CD14-positive monocyte (primary cell): Measurements from ENCODE around the gene CDC42BPB. TPM values are rescaled to one million over a fixed set of nuclear protein-coding genes. Genes with fewer than 3 reads are reported as not detected.
A peak's percentile ranks its signal among the peaks of the same experiment; 100 is the strongest.

Experiments used
- DNase-seq, 3 donors: peaks; one replicate each; pipeline ENCODE4 v3.0.0-alpha.2; 2011 to 2022
- H2AFZ ChIP-seq: 2 replicates; pipeline ENCODE4 v1.6.0; 2012; ENCODE audit warnings: mild to moderate bottlenecking, low read depth, low read length, inconsistent platforms; ENCODE audit not compliant: insufficient read depth, poor library complexity, severe bottlenecking
- H3K27ac ChIP-seq, 2 donors: 1 replicate in 1 of 2; 2 replicates in 1 of 2; pipeline ENCODE4 v1.5.1; 2012 to 2013; ENCODE audit warnings: low read length in 2 of 2, control low read depth in 1 of 2, inconsistent platforms in 1 of 2, low read depth in 1 of 2, mild to moderate bottlenecking in 1 of 2
- H3K27me3 ChIP-seq, 2 donors: one replicate each; pipeline versions ENCODE4 v1.6.0 to v1.6.1; 2011 to 2013; ENCODE audit warnings: low read length in 2 of 2; ENCODE audit not compliant: control insufficient read depth in 2 of 2, insufficient read depth in 2 of 2
- H3K36me3 ChIP-seq, 2 donors: replicated peaks in 1 of 2; 1 replicate in 1 of 2; 2 replicates in 1 of 2; pipeline versions ENCODE4 v1.5.1 to v1.6.1; 2012 to 2013; ENCODE audit warnings: low read length in 2 of 2, control low read depth in 1 of 2, inconsistent platforms in 1 of 2, mild to moderate bottlenecking in 1 of 2; ENCODE audit not compliant: insufficient read depth in 2 of 2, control insufficient read depth in 1 of 2
- H3K4me1 ChIP-seq, 2 donors: 1 replicate in 1 of 2; 2 replicates in 1 of 2; pipeline versions ENCODE4 v1.5.1 to v1.6.1; 2012 to 2013; ENCODE audit warnings: low read length in 2 of 2, control low read depth in 1 of 2, inconsistent platforms in 1 of 2, mild to moderate bottlenecking in 1 of 2, moderate library complexity in 1 of 2; ENCODE audit not compliant: insufficient read depth in 2 of 2, control insufficient read depth in 1 of 2
- H3K4me2 ChIP-seq: replicated peaks from 2 replicates; pipeline ENCODE3; 2012; ENCODE audit warnings: low read length, moderate library complexity, mild to moderate bottlenecking; ENCODE audit not compliant: poor library complexity, severe bottlenecking; ENCODE audit errors: extremely low read depth
- H3K4me3 ChIP-seq, 3 experiments: fragments of 200-600 bp in 1 of 3; sonication (generic) in 1 of 3; replicated peaks in 1 of 3; 1 replicate in 2 of 3; 2 replicates in 1 of 3; pipeline ENCODE4 v1.5.1; 2011 to 2013; ENCODE audit warnings: low read length in 3 of 3, mild to moderate bottlenecking in 3 of 3, control low read depth in 2 of 3, low read depth in 2 of 3, inconsistent platforms in 1 of 3, moderate library complexity in 1 of 3
- H3K79me2 ChIP-seq: 2 replicates; pipeline ENCODE4 v1.6.0; 2012; ENCODE audit warnings: mild to moderate bottlenecking, control low read depth, inconsistent platforms, low read length, moderate library complexity; ENCODE audit not compliant: insufficient read depth
- H3K9ac ChIP-seq: 2 replicates; pipeline ENCODE4 v1.6.0; 2017; ENCODE audit warnings: low read length, mild to moderate bottlenecking; ENCODE audit not compliant: insufficient read depth, poor library complexity, severe bottlenecking
- H3K9me3 ChIP-seq, 2 donors: replicated peaks in 1 of 2; 1 replicate in 1 of 2; 2 replicates in 1 of 2; pipeline versions ENCODE4 v1.5.1 to v1.6.1; 2012 to 2013; ENCODE audit warnings: low read length in 2 of 2, control low read depth in 1 of 2; ENCODE audit not compliant: control insufficient read depth in 1 of 2, insufficient read depth in 1 of 2
- H4K20me1 ChIP-seq: 2 replicates; pipeline ENCODE4 v1.6.0; 2012; ENCODE audit warnings: mild to moderate bottlenecking, low read length, control low read depth, moderate library complexity; ENCODE audit not compliant: insufficient read depth
- H3K27ac Mint-ChIP-seq, 7 donors: one replicate each; pipeline ENCODE4 v1.8.0; 2020; ENCODE audit warnings: mild to moderate bottlenecking in 7 of 7, mixed read lengths in 7 of 7, moderate library complexity in 6 of 7, inconsistent platforms in 2 of 7
- H3K27me3 Mint-ChIP-seq, 3 donors: one replicate each; pipeline ENCODE4 v1.8.0; 2021 to 2022; ENCODE audit warnings: low read depth in 3 of 3, mild to moderate bottlenecking in 3 of 3, mixed read lengths in 3 of 3, moderate library complexity in 3 of 3, inconsistent platforms in 1 of 3
- H3K36me3 Mint-ChIP-seq, 2 donors: one replicate each; pipeline ENCODE4 v1.8.0; 2020; ENCODE audit warnings: mixed read lengths in 2 of 2, inconsistent platforms in 1 of 2, mild to moderate bottlenecking in 1 of 2
- H3K4me1 Mint-ChIP-seq: one replicate; pipeline ENCODE4 v1.8.0; 2020; ENCODE audit warnings: mild to moderate bottlenecking, mixed read lengths
- H3K4me3 Mint-ChIP-seq, 2 donors: one replicate each; pipeline ENCODE4 v1.8.0; 2020; ENCODE audit warnings: mild to moderate bottlenecking in 2 of 2, mixed read lengths in 2 of 2, moderate library complexity in 1 of 2
- H3K9me3 Mint-ChIP-seq, 7 donors: one replicate each; pipeline ENCODE4 v1.8.0; 2020 to 2022; ENCODE audit warnings: mixed read lengths in 7 of 7, mild to moderate bottlenecking in 6 of 7, moderate library complexity in 6 of 7, inconsistent platforms in 2 of 7
- CTCF ChIP-seq: fragments of 200-600 bp; IDR thresholded peaks from one replicate; pipeline ENCODE4 v1.8.0; 2022; ENCODE audit warnings: antibody characterized with exemption, mild to moderate bottlenecking
- WGBS: methylation state at CpG from one replicate; pipeline ENCODE4 v1.1.5; 2013; ENCODE audit warnings: missing lambda C conversion rate; ENCODE audit not compliant: insufficient coverage; 5-methylcytosine and 5-hydroxymethylcytosine counted together
- intact Hi-C, 2 donors: fragments of 100-400 bp; cut with micrococcal nuclease; formaldehyde crosslinking; loops; one replicate each; pipeline versions ENCODE4 v1.15.0 to v1.15.1; 2023
- polyA plus RNA-seq, 3 donors: library from polyadenylated mRNA; depleted of rRNA in 1 of 3; unstranded in 2 of 3; stranded (reverse) in 1 of 3; fragments of 300-500 nt in 2 of 3; fragments of >200 nt in 1 of 3; fragmentation: Illumina TruSeq in 2 of 3; gene quantifications; 1 replicate in 2 of 3; 2 replicates in 1 of 3; pipeline ENCODE4 v1.2.3, GENCODE V29; 2012 to 2021

The CDC42BPB gene
- polyA plus RNA-seq, 3 donors = 0.25 to 19.0 (median 0.60) TPM

- DNase-seq = peak in 1 of 3 donors; percentile 3
- Mint-ChIP-seq H3K4me3 (no peak overlapping the region), H3K4me1 (peaks cover 5% of the 10 kb centered on the region), H3K27me3 (peaks cover 9 to 39% (median 21%) of the 10 kb centered on the region in 3 donors), H3K27ac (no peak overlapping the region), H3K9me3 (peaks cover 0 to 2% (median 0%) of the 10 kb centered on the region in 7 donors), H3K36me3 (no peaks in the 10 kb centered on the region)
- Histone ChIP-seq H3K27ac (no peak overlapping the region), H3K9me3 (no peaks in the 10 kb centered on the region), H3K27me3 (peaks cover 0 to 15% of the 10 kb centered on the region in 2 donors), H2AFZ (no peak overlapping the region), H4K20me1 (no peaks in the 10 kb centered on the region), H3K4me1 (peaks cover 8 to 11% of the 10 kb centered on the region in 2 donors), H3K9ac (no peak overlapping the region), H3K36me3 (no peaks in the 10 kb centered on the region), H3K4me3 (no peak overlapping the region), H3K4me2 (no peak overlapping the region), H3K79me2 (no peaks in the 10 kb centered on the region)
- intact Hi-C loops = loop anchor here in 1 of 2 donors (10.0 kb wide), 1 partner anchor 114 kb away; no protein-coding TSS in a partner anchor
- 98% methylated on average over 17 of the region's 21 CpGs for WGBS
- no peak for TF ChIP-seq CTCF
Observed at GRCh38 chr14:103070971-103071542, 13.7 kb upstream of the CDC42BPB start.

- H3K9me3 Mint-ChIP-seq = peaks cover 0 to 2% (median 0%) of the 10 kb centered on the region in 7 donors
- no peak overlapping the region for H3K27ac ChIP-seq
- 86% methylated on average over 6 of the region's 8 CpGs for WGBS
- H3K36me3 Mint-ChIP-seq = no peaks in the 10 kb centered on the region
- no peaks in the 10 kb centered on the region for H3K9me3 ChIP-seq
- H3K27ac Mint-ChIP-seq = no peak overlapping the region
- TF ChIP-seq CTCF = no peak
- H3K27me3 ChIP-seq = peaks cover 0 to 13% of the 10 kb centered on the region in 2 donors
- no peak overlapping the region for H2AFZ ChIP-seq
- peaks cover 6 to 38% (median 17%) of the 10 kb centered on the region in 3 donors for H3K27me3 Mint-ChIP-seq
- no peak overlapping the region for H3K9ac ChIP-seq
- H3K4me1 Mint-ChIP-seq = peaks cover 5% of the 10 kb centered on the region
- no peaks in the 10 kb centered on the region for H3K79me2 ChIP-seq
- H3K4me2 ChIP-seq = no peak overlapping the region
- peaks cover 3 to 4% of the 10 kb centered on the region in 2 donors for H3K4me1 ChIP-seq
- no peaks in the 10 kb centered on the region for H4K20me1 ChIP-seq
- DNase-seq = no peak
- intact Hi-C loops = loop anchor here in 1 of 2 donors (10.0 kb wide), 1 partner anchor 114 kb away; no protein-coding TSS in a partner anchor
- no peak overlapping the region for H3K4me3 Mint-ChIP-seq
- no peak overlapping the region for H3K4me3 ChIP-seq
- H3K36me3 ChIP-seq = no peaks in the 10 kb centered on the region
Observed at GRCh38 chr14:103070263-103070885, 13.0 kb upstream of the CDC42BPB start.
